Measurements from ENCODE around the gene CRYBA2. TPM values are rescaled to one million over a fixed set of nuclear protein-coding genes. Genes with fewer than 3 reads are reported as not detected.

CRYBA2 gene
- total and polyA plus RNA-seq, 2 donors (not counting 3 experiments of a cell fraction or from before 2014, with no cell fraction given), result not detected

- CTCF ChIA-PET, result interaction anchor here (1.0 to 5.7 kb wide), 4 partner anchors 9 to 175 kb away, joined by 3 to 164 read pairs (median 5); partner anchors contain the start of genes CRYBA2 and NHEJ1
Observed at GRCh38 chr2:218985021-218985324, 8.2 kb downstream of the CRYBA2 start, which contains the start of gene FEV. Gene FEV, minus strand, starts transcription at chr2:218985184. Its CDS starts 109 bp downstream, at chr2:218985075.

More at GRCh38 chr2:218985021-218985324, 8.2 kb downstream of the CRYBA2 start, which contains the start of gene FEV:
- FAIRE-seq (no peak), DNase-seq (ENCODE audit: low read depth, low spot score) (no peak)
- no peak within 1 kb of the TSS for H3K4me3 ChIP-seq (replicated peaks in 1 of 3; ENCODE audit: insufficient read depth in 1 of 3, low read depth in 1 of 3, low read length in 3 of 3)
- peak within 1 kb of the TSS; percentile 43 for H3K4me2 ChIP-seq (ENCODE audit: insufficient read depth, low read length)
- no peaks in the 10 kb centered on the region for H3K79me2 ChIP-seq (ENCODE audit: control insufficient read depth, insufficient read depth, low read length)
- TF ChIP-seq JUN (IDR thresholded peaks at IDR 0.05; ENCODE audit: borderline replicate concordance, insufficient read depth, insufficient read length, low read depth) (no peak), CTCF (IDR thresholded peaks at IDR 0.05; ENCODE audit: extremely low read depth in 1 of 2, insufficient read depth in 1 of 2, low read depth in 1 of 2, low read length in 2 of 2) (no peak), MAX (IDR thresholded peaks at IDR 0.05; ENCODE audit: insufficient read depth, insufficient read length) (no peak), MYC (IDR thresholded peaks at IDR 0.05; ENCODE audit: low read depth, low read length) (no peak)
- no peak within 1 kb of the TSS for H3K27ac ChIP-seq (ENCODE audit: insufficient read depth, low read depth, low read length)
- no peaks in the 10 kb centered on the region for H3K36me3 ChIP-seq (ENCODE audit: control insufficient read depth in 2 of 2, extremely low read depth in 1 of 2, insufficient read depth in 2 of 2, low read length in 2 of 2)
- no peak within 1 kb of the TSS for H2AFZ ChIP-seq (ENCODE audit: low read depth, low read length)
- intact Hi-C loops (cut with micrococcal nuclease) (no loop called here), dilution Hi-C loops (cut with MboI; ENCODE audit: extremely low pct_ligation_motif_present, low sequenced_read_pairs) (no loop called here)
- H3K27me3 ChIP-seq (ENCODE audit: control insufficient read depth in 2 of 2, insufficient read depth in 2 of 2, low read length in 2 of 2), result peaks cover 73 to 88% of the 10 kb centered on the region in 2 experiments
- H3K9me1 ChIP-seq (replicated peaks; ENCODE audit: control insufficient read depth, extremely low read depth, insufficient read depth, low read length), result no peaks in the 10 kb centered on the region
- POLR2A ChIA-PET, result no interaction called here
- no TSS peak for BruUV-seq (replicated peaks)
- no peaks in the 10 kb centered on the region for H3K9me3 ChIP-seq (replicated peaks; ENCODE audit: control insufficient read depth, insufficient read depth, low read length)
- no peak within 1 kb of the TSS for H3K9ac ChIP-seq (replicated peaks; ENCODE audit: extremely low read depth, insufficient read depth, low read length)
- no peaks in the 10 kb centered on the region for H4K20me1 ChIP-seq (replicated peaks; ENCODE audit: control insufficient read depth, extremely low read depth, insufficient read depth, low read length)
- H3K4me1 ChIP-seq (ENCODE audit: control insufficient read depth, extremely low read depth, insufficient read depth, low read length), result peaks cover 15% of the 10 kb centered on the region
